ENCODE data around the gene ZBTB20.

GRCh38 chr3:114313426-114313825, 833.7 kb downstream of the ZBTB20 start:
- no peak for TF ChIP-seq CTCF (IDR thresholded peaks at IDR 0.05; ENCODE audit: insufficient read depth, low read depth, low read length)
- TF ChIP-seq EZH2 (IDR thresholded peaks at IDR 0.05; ENCODE audit: insufficient read depth, low read length) = no peak
